ENCODE results near the gene SLC27A3.

Gene SLC27A3

GRCh38 chr1:153776845-153777370 is 1.7 kb downstream of the SLC27A3 start:
- TF ChIP-seq BACH2 (CRISPR knock-in tag; IDR thresholded peaks at IDR 0.05; ENCODE audit: borderline replicate concordance) = no peak
- no peak for TF ChIP-seq ZNF70 (CRISPR knock-in tag; IDR thresholded peaks at IDR 0.05)
- TF ChIP-seq ZNF565 (CRISPR knock-in tag; conservative IDR thresholded peaks at IDR 0.05; ENCODE audit: low read depth) = no peak
- TF ChIP-seq, protein P1, sequence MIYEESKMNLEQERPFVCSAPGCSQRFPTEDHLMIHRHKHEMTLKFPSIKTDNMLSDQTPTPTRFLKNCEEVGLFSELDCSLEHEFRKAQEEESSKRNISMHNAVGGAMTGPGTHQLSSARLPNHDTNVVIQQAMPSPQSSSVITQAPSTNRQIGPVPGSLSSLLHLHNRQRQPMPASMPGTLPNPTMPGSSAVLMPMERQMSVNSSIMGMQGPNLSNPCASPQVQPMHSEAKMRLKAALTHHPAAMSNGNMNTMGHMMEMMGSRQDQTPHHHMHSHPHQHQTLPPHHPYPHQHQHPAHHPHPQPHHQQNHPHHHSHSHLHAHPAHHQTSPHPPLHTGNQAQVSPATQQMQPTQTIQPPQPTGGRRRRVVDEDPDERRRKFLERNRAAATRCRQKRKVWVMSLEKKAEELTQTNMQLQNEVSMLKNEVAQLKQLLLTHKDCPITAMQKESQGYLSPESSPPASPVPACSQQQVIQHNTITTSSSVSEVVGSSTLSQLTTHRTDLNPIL (CRISPR knock-in tag; IDR thresholded peaks at IDR 0.05; ENCODE audit: low read depth) = no peak
- no peak for TF ChIP-seq OSR1 (CRISPR knock-in tag; IDR thresholded peaks at IDR 0.05)
- TF ChIP-seq PATZ1 (CRISPR knock-in tag; IDR thresholded peaks at IDR 0.05; ENCODE audit: borderline replicate concordance) = no peak
- no peak for TF ChIP-seq PPARA (CRISPR knock-in tag; IDR thresholded peaks at IDR 0.05; ENCODE audit: borderline replicate concordance)
- TF ChIP-seq SNAI2 (CRISPR knock-in tag; IDR thresholded peaks at IDR 0.05) = no peak
- TF ChIP-seq CSDC2 (CRISPR knock-in tag; IDR thresholded peaks at IDR 0.05) = no peak
- no peak for TF ChIP-seq ZFP30 (CRISPR knock-in tag; IDR thresholded peaks at IDR 0.05)
- no peak for TF ChIP-seq ARNTL (CRISPR knock-in tag; IDR thresholded peaks at IDR 0.05; ENCODE audit: borderline replicate concordance, low read depth)
- TF ChIP-seq TCF4 (CRISPR knock-in tag; IDR thresholded peaks at IDR 0.05; ENCODE audit: borderline replicate concordance) = no peak
- no peak for TF ChIP-seq ZFP3 (CRISPR knock-in tag; IDR thresholded peaks at IDR 0.05)
- no peak for TF ChIP-seq TSHZ2 (CRISPR knock-in tag; IDR thresholded peaks at IDR 0.05)
- no peak for TF ChIP-seq TOX (CRISPR knock-in tag; IDR thresholded peaks at IDR 0.05; ENCODE audit: borderline replicate concordance)
- ATAC-seq = no peak

- TF ChIP-seq ARNTL (CRISPR knock-in tag; IDR thresholded peaks at IDR 0.05; ENCODE audit: borderline replicate concordance, low read depth) (no peak), ZNF8 (CRISPR knock-in tag; IDR thresholded peaks at IDR 0.05) (no peak), ZFP30 (CRISPR knock-in tag; IDR thresholded peaks at IDR 0.05) (no peak), ISL1 (CRISPR knock-in tag; IDR thresholded peaks at IDR 0.05) (no peak), CSDC2 (CRISPR knock-in tag; IDR thresholded peaks at IDR 0.05) (no peak)
- ATAC-seq = no peak
Measured at GRCh38 chr1:153777648-153778047, 2.4 kb downstream of the SLC27A3 start.

- ATAC-seq = no peak
- TF ChIP-seq ZFP3 (CRISPR knock-in tag; IDR thresholded peaks at IDR 0.05) = no peak
- TF ChIP-seq ESRRG (CRISPR knock-in tag; IDR thresholded peaks at IDR 0.05) = no peak
- TF ChIP-seq ZNF565 (CRISPR knock-in tag; conservative IDR thresholded peaks at IDR 0.05; ENCODE audit: low read depth) = no peak
Measured at GRCh38 chr1:153778051-153778823, 3.0 kb downstream of the SLC27A3 start.

GRCh38 chr1:153778824-153779519 is 3.8 kb downstream of the SLC27A3 start:
- ATAC-seq = no peak
- TF ChIP-seq ZFP3 (CRISPR knock-in tag; IDR thresholded peaks at IDR 0.05) (no peak), ZNF565 (CRISPR knock-in tag; conservative IDR thresholded peaks at IDR 0.05; ENCODE audit: low read depth) (no peak), TSHZ2 (CRISPR knock-in tag; IDR thresholded peaks at IDR 0.05) (no peak), TOX (CRISPR knock-in tag; IDR thresholded peaks at IDR 0.05; ENCODE audit: borderline replicate concordance) (no peak), ZNF70 (CRISPR knock-in tag; IDR thresholded peaks at IDR 0.05) (no peak), ZFP30 (CRISPR knock-in tag; IDR thresholded peaks at IDR 0.05) (no peak), RARB (CRISPR knock-in tag; IDR thresholded peaks at IDR 0.05) (no peak), ZNF8 (CRISPR knock-in tag; IDR thresholded peaks at IDR 0.05) (no peak), TCF4 (CRISPR knock-in tag; IDR thresholded peaks at IDR 0.05; ENCODE audit: borderline replicate concordance) (no peak), ISL1 (CRISPR knock-in tag; IDR thresholded peaks at IDR 0.05) (no peak), CSDC2 (CRISPR knock-in tag; IDR thresholded peaks at IDR 0.05) (no peak)

Measured in SK-N-SH treated with all-trans-retinoic acid at 6 μM for 48 hours (cell line).